CD4-positive, alpha-beta T cell treated with Interleukin-12 subunit alpha and Interleukin-12 subunit beta, for 1 hour (primary cell): ENCODE results near the gene SPATS2.
"Not testable (repeated sequence)": the region's sequence is repeated elsewhere in the genome, so short reads cannot be mapped to it uniquely, and the experiment has no call there.

ENCODE experiments used
- DNase-seq: peaks from one replicate; pipeline ENCODE4 v3.0.0-alpha.2; 2020

The SPATS2 gene

GRCh38 chr12:49414364-49414763 lies 47.1 kb downstream of the SPATS2 start:
- no peak for DNase-seq

GRCh38 chr12:49415521-49415970 lies 48.3 kb downstream of the SPATS2 start:
- no peak for DNase-seq

GRCh38 chr12:49416892-49417291 lies 49.6 kb downstream of the SPATS2 start:
- no peak for DNase-seq

- DNase-seq = no peak
Observed at GRCh38 chr12:49417558-49417957, 50.3 kb downstream of the SPATS2 start.

- DNase-seq = no peak
Observed at GRCh38 chr12:49420556-49420955, 53.3 kb downstream of the SPATS2 start.

GRCh38 chr12:49422114-49422513 lies 54.9 kb downstream of the SPATS2 start:
- no peak for DNase-seq

GRCh38 chr12:49428793-49429192 lies 61.5 kb downstream of the SPATS2 start:
- no peak for DNase-seq

GRCh38 chr12:49432616-49433015 lies 65.4 kb downstream of the SPATS2 start:
- DNase-seq = no peak

- DNase-seq = not testable (repeated sequence)
Observed at GRCh38 chr12:49436799-49437198, 69.5 kb downstream of the SPATS2 start.

GRCh38 chr12:49439042-49439441 lies 71.8 kb downstream of the SPATS2 start:
- no peak for DNase-seq

GRCh38 chr12:49440035-49440434 lies 72.8 kb downstream of the SPATS2 start:
- DNase-seq = no peak

GRCh38 chr12:49442915-49443314 lies 75.7 kb downstream of the SPATS2 start:
- DNase-seq = no peak

GRCh38 chr12:49446571-49446970 lies 79.3 kb downstream of the SPATS2 start:
- DNase-seq = no peak

- DNase-seq = no peak
Observed at GRCh38 chr12:49448858-49449257, 81.6 kb downstream of the SPATS2 start.

- no peak for DNase-seq
Observed at GRCh38 chr12:49451468-49452259, 84.4 kb downstream of the SPATS2 start.

GRCh38 chr12:49455501-49455900 lies 88.2 kb downstream of the SPATS2 start:
- no peak for DNase-seq

- no peak for DNase-seq
Observed at GRCh38 chr12:49456131-49456679, 88.9 kb downstream of the SPATS2 start.

GRCh38 chr12:49458816-49459215 lies 91.6 kb downstream of the SPATS2 start:
- DNase-seq = no peak

- DNase-seq = no peak
Observed at GRCh38 chr12:49461221-49461620, 94.0 kb downstream of the SPATS2 start.

GRCh38 chr12:49462083-49462744 lies 95.0 kb downstream of the SPATS2 start:
- no peak for DNase-seq

- no peak for DNase-seq
Observed at GRCh38 chr12:49465132-49465531, 97.9 kb downstream of the SPATS2 start.

- DNase-seq = no peak
Observed at GRCh38 chr12:49470986-49471385, 103.7 kb downstream of the SPATS2 start.

- DNase-seq = no peak
Observed at GRCh38 chr12:49471557-49471956, 104.3 kb downstream of the SPATS2 start.

- DNase-seq = no peak
Observed at GRCh38 chr12:49476091-49476490, 108.8 kb downstream of the SPATS2 start.
